Esophagus mucosa (tissue), 1 donor: ENCODE results near the gene PTPRG. TPM values are rescaled to one million over a fixed set of nuclear protein-coding genes. Genes with fewer than 3 reads are reported as not detected.
"Not testable (repeated sequence)": the region's sequence is repeated elsewhere in the genome, so short reads cannot be mapped to it uniquely, and the experiment has no call there.

Experiments
- ATAC-seq: fragments of 200-7000 bp; cut with Tn5 transposase; one replicate; pipeline ENCODE4 v1.9.1; 2020
- total RNA-seq: library from RNA; stranded (reverse); gene quantifications from one replicate; pipeline ENCODE4 v1.2.4, GENCODE V29; 2023
- donor health status: DM: yes; HTN: yes; CAD: no.

PTPRG gene
- total RNA-seq, 1 donor from 2014 or later = 9.2 TPM

DNA sequence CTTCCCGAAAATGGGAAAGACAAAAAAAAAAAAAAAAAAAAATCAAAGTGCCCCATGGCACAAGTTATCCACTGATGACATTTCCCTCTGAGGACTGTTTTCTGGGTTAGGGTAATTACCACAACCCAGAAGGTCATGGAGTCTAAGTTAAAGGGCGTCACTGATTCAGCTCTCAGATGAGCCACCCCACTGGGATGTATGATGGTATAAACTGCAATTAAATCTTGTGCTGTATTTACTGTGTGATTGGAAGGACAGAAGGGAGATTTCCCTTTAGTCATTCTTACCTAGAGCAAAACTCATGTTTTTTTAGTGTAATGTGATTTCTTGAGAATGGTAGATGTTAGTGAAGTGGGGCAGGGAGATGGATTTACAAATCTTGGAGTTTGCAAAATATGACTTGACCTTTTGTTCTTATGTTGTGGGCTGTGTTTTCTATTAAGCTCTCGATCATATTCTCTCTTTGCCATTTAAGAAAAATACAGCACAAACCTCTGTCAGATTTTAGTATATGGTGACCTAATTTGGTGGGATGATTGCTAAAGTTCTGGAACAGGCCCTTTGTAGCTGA is 244.2 kb downstream of the PTPRG start:
- no peak for ATAC-seq

DNA sequence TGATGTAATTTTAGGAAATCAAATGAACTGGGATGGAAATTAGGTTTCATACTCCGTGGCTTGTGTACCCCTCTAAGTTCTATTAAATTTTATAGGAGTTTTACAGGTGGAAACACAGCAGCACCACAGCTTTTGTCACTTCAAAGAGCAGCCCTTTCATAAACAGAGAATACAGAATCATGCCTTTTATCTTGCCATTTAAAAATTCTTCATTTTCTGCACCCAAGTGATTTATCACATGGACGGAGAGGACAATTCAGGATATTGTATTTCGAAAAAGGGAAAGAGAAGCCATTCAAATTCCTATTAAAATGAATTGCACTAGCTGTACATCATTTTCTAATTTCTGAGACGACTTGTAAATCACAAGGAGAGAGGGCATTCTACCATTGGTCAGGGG is 245.4 kb downstream of the PTPRG start:
- ATAC-seq = no peak

DNA sequence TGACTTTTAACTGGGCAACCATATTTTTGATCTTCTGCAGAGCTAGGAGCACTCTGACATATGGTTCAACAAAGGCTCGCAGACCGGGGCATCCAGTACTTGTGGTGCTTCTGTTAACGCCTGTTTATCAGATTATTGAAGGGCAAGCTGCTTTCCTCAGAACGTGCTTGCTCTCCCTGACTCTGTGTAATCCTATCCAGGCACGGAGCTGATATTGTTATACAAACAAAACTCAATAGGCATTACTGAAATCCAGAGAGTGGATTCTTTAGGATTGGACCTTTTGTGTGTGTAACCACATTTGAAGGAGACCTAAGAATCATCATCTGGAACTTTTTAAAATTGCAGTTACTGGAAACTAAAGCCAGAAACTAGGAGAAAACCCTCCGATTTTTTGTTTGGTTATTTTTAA is 246.5 kb downstream of the PTPRG start:
- no peak for ATAC-seq

DNA sequence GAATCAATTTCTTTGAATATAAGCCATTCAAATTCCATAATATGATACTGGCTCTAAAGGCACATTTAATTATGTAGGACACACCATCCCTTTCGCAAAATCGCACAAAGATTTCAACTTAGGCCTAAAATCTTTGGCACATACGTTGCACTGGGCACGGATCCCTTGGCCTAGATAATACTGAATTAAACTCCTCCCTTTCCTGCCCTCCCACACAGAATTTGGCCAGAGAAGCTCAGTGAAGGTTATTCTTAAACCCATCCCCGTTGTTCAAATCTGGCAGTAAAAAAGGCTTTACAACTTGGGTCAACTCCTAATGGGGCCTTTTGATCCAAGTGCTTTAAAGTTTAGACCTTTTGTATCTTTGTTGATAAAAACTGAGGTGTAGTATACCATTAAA is 247.2 kb downstream of the PTPRG start:
- ATAC-seq = no peak

DNA sequence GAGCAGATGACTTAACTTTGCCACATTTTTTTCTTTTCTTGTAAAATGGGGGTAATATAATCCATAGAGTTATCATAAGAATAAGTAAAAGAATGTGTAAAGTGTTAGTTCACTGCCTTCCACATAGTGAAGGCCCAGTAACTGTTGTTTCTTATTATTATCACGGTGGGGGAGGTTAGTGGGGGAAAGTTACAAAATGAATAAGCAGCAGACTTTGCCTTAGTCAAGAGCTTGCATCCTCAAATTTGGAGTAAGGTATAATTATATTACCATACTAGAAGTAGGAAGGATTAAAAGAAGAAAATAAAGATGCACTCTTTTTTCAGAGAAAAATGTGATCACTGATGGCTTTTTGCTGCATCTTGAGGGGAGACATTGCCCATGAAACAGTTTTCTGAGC is 247.6 kb downstream of the PTPRG start:
- ATAC-seq = no peak

DNA sequence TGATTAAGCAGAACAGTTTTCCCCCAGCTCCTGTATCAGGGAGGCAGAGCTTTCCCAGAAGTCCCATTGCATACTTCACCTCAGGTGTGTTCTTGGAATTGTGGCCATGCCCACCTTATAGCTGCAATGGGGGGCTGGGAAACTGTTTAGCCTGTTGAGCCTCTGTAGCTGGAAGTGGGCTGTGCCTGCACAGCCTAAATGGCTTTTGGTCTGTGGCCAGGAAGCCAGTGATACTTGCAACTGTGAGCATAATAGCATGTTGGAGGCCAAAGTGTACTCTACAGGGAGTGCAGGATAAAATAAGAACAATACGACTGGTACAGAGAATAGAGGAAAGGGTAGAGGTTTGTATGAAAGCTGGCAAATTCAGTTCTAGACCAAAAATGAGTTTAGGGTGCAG is 248.5 kb downstream of the PTPRG start:
- ATAC-seq = no peak

DNA sequence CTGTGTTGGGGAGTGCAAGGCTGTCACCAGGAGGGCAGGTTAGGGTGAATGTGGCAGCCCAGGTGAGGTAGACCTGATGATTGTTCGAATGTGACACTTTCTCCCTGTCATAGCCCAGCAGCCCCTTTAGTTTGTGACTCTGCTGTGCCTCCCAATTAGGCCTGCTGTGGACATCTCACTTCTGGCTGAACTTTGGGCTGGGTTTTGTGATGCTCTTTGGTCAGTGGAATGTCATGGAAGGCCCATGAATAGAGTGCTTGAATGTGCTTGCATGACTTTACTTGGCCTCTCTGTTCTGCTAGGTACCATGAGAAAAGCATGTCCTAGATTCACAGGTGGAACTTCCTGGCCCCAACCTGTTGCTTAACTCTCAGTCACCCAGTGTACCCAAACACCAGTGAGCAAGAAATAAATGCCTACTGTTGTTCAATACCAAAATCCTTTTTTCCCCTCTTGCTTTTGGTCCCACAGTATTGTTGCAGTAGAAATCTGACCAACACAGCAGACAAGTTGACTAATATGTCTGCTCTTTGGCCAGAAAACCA is 249.7 kb downstream of the PTPRG start:
- no peak for ATAC-seq

DNA sequence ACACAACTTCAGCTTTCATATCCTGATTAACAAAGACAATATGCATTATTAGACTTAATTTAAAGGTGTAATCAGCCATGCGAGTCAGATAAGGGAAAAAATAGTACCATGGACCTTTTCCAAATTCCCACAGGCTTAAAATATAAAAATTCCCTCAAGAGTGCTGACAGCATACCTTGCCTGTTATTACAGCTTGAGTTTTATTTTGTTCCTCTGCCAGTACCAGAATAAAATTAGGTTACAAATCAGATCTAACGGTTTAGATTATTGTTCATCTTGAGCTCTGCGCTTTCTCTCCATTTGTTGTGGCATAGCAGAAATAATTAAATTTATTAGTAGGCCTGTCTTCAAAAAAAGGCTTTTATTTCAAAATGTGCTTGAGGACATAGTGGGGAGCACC is 250.3 kb downstream of the PTPRG start:
- ATAC-seq = no peak

DNA sequence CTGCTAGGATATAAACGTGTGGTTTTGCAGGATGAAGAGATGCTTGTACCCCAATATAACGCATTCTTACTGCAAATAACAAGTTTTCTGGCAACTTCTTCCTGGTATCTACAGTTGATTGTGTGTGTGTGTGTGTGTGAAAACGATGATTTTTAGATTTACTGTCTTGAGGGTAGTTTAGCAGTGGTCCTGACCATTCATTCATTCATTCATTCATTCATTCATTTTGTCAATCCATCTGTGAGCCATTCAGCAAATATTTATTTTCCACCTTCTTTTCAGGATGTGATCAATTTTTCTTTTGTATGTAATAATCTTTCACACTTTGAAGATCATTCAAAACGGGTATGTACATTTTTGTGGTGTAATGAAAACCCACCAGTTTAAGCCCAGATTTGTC is 250.7 kb downstream of the PTPRG start:
- no peak for ATAC-seq

DNA sequence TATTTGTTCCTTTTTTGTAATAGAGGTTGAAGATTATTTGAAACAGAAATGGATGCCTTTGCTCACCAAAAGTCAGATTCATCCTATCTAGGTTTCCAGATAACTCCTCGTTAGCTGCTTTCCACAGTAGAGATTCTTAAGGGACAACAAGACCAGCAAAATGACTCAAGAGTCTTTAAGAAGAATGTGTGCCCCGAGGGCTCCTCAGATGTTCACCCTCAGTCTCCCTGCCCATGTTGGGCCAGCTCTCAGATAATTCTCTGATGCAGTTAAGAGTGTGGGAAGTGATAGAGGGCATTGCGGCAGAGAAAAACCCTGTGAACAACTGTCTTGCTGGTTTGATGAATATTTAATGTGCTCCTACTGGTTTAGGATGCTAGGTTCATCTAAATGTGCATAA is 251.1 kb downstream of the PTPRG start:
- no peak for ATAC-seq

DNA sequence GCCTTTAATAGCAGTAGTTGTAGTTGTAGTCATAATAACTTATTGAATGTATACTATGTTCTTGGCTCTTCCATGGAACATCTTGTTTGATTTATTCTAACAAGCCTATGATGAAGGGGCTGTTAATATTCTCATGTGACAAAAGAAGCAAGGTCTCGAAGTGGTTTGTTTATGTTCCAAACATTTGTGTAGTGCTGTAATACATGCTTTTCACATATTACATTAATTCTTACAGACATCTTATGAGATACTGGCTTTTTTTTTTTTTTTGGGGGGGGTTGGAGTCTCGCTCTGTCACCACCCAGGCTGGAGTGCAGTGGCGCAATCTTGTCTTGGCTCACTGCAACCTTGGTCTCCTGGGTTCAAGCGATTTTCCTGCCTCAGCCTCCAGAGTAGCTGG is 252.3 kb downstream of the PTPRG start:
- ATAC-seq = no peak

DNA sequence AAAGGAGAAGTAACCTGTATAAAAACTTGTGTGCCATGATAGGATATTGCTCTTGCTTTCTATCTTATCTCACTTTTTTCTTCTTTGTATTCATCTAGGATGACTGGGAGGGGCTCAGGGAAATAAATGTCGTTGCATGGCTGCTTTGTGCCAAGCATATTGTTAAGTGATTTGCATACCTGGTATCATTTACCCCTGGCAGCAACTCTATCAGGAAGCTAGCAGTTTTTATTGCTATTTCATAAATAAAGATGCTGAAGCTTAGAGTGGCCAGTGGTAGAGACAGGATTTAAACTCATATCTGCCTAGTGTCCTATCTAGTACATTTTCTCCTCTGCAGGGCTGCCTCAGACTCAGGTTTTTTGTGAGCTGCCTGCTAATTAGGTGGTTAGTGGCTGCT is 253.3 kb downstream of the PTPRG start:
- no peak for ATAC-seq

DNA sequence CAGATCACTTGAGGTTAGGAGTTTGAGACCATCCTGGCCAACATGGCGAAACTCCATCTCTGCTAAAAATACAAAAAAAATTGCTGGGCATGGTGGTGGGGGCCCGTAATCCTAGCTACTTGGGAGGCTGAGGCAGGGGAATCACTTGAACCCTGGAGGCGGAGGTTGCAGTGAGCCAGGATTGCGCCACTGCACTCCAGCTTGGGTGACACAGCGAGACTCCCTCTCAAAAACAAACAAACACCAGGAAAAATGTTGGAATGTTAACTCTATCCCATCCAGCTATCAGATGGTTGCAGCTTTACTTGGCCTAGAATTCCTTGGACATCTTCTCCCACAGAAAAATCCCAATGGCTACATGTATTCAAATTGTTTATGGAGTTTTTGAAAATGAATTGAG is 254.9 kb downstream of the PTPRG start:
- ATAC-seq = not testable (repeated sequence)

DNA sequence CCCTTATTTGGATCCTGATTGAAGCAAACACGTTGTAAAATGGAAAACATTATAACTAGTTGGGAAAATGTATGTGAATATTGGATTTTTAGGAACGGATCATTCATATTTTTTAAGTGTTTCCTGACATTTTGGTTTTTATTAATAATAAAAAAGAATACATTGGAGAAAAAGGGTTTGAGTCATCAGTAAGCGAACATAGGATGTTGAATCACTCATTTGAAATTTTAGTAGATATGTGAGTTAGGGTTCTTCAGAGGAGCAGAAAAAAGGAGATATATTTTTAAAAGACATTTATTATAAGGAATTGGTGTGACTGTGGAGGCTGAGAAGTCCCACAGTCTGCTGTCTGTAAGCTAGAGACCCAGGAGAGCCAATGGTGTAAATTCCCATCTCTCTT is 258.5 kb downstream of the PTPRG start:
- no peak for ATAC-seq

DNA sequence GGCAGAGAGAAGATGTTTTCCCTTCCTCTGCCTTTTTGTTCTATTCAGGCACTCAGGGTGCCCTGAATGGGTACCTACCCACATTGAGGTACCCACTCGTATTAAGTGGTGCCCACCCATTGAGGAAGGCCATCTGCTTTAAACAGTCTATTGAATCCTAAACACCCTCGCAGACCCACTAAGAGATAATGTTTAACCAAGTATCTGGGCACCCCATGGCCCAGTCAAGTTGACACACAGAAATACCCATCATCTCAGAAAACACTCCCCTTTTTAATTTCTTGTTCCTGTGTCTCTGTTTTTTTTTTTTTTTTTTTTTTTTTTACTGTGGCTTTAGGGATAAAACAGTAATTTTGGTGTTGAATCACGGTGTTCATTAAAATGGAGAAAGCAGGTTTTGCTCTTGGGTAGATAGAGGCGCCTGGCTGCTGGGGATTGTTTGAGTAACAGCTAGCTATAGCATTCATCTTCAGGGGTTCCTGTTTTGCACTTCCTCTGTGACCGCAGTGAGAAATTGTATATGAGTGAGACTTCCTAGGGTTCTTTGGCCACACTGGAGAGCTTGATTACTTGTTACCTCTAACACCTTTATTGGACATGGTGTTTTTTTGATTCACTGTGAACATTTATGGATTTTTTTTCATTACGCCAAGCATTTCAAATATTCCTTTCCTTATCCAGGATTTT is 259.1 kb downstream of the PTPRG start:
- ATAC-seq = no peak

DNA sequence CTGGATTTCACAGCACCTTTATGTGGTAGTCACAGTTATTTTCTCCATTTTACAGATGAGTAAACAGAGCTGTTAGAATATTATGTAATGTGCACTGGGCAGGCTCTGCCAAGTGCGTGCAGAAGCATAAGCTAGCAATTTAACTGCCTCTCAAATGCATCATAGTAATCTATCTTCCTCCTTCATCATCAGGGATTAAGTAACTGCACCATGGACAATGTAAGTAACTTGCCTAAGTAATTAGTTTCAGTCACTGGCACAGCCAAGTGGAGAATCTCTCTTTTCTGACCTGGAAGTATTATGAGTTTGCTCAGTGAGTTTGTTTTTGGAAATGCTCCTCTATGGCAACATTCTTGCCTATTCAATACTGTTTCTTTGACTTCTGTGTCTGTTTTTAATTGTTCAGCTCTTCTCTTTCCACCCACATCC is 260.5 kb downstream of the PTPRG start:
- ATAC-seq = peak; percentile 36

DNA sequence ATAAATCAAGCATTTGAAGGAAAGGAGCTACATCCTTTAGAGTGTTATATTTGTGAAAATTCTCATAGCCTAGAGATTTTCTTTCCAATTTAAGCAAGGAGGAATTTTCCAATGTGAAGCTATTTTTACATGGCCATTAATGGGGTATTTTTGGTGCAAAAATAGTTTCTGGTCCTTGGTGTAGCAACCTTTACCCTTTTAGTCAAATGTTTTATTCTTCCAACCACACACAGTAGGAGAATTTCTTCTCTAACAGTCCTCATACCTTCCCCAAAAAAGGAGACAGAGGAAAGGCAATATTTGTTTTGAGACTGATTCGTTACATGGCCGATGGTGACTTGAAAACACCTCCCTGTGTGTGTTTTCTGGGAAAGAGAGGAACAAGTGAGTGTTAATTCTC is 261.2 kb downstream of the PTPRG start:
- no peak for ATAC-seq

DNA sequence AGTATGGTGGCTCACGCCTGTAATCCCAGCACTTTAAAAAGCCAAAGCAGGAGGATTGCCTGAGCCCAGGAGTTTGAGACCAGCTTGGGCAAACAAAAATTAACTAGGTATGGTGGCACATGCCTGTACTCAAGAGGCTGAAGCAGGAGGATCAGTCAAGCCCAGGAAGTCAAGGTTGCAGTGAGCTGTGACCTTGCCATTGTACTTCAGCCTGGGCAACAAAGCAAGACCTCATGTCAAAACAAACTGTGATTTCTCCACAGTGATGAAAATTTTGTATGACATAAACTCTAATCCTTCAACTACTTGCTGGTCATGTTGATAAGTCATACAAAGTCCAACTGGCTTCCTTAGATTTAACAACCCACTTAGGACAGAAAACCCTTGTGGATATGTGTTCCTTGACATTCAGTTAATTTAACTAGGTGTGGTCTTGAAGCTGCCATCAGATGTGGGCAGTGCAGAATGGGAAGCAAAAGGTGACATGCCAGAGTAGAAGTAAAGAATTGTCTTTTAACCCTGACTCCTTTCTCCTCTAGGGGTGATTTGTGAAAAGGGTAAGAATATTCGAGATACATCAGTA is 263.3 kb downstream of the PTPRG start:
- no peak for ATAC-seq

DNA sequence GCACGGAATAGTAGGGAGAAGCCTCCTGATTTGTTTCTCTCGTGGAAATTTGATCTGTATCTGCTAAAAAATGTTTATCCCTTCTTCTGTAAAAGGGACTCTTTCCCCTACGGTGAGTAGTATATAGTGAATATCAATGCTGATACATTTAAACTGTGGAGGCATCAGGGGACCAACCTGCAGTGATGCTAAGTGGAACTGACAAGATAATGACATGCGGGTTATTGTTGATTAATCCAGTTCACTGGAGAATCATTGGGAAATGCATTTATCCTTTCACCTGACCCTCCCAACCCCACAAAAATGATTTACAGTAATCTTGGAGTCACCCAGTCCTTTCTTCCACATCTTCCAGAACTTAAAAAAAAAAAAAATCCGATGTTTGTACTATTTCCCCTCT is 264.8 kb downstream of the PTPRG start:
- no peak for ATAC-seq

DNA sequence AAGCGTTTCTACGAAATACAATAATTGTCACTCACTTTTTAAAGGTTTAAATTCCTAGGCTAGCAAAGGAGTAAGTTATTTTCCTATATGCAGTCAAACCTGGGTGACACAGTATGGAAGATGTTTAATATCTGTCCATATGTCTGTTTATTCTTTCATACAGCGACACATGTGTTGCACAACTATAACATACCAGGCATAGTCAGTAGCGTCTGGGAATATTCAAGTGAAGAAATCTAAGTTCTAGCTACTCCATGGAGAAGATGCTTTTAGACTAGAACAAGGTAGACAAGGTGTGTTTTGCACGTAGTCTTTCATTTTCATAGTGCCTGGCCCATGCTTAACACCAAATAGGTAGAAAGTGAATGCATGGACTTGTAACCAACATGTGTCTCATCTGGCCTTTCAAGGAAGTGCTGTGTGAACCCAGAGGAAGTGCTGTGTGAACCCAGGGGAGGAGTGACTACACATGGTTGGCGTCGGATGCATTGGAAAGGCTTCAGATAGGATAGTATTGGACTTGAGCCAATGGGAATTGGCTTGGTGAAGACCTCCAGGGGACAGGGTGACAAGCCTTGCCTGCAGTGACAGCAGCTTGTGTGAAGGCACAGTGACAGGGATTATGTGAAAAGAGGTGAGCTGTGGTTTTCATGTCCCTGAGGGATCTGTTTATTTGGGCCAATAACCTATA is 267.0 kb downstream of the PTPRG start:
- no peak for ATAC-seq

DNA sequence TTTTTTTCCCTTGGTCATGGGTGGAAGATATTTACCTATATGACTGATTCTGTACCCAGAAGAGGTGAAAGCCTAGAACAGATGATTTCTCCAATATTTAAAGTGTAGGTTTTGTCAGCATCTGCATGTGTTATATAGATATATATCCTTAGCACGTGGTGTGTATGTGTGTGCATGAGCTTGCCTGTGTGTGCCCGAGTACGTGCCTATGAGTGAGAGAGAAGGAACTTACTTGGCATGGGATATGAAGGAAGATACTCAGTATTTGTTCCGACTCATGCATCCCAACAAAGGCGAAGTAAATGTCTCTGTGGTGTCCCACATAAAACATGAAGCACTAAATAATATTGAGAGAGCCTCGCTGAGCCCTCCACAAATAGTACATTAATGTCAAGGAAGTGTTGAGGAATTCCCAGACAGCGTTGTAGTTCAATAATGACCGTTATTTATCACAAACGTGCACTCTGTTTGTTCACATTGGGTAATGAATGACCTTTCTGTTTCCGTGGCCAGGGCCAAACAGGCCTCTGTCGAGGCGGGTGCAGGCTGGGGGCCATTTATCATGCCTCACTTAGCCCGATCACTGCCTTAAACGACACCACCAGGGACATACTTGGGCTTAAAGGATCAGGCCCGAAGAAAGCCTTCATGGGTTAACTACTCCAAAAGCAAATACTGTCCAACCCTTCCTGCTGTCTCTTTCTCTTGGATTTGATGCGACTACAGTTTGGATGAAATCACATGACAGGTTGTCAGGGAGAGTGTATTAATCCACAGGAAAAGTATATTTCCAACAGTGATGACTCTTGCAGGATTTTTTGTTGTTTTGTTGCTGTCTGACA is 267.7 kb downstream of the PTPRG start:
- no peak for ATAC-seq

DNA sequence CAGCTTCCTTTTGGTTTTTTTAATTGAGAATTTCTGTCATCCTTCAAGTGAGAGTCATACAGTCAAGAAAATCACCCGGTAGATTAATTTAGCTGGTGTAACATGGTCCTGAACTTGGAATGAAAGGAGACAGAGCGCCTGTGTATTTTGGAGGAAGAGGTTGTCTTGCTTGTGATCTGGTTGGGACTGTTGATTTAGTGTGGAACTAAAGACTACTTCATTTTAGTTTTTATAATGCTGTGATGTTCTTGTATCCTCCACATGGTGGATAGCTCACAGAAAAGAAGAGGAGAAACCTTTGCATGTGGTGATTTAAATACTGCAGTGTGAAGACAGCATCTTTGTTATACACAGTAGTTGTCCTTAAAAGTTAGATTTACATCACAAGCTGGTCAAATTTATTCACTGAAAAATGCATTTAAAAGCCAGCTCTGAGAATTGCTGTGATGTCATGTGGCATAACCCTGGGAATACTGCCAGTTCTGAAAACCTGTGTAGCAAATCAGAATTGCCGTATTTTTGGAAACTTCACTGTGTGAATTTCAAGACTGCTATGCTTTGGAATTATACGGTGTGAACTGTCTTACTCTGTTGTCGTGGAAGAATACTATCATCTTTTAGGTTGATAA is 268.5 kb downstream of the PTPRG start:
- no peak for ATAC-seq
